ENCODE measurements around the gene GYG1. TPM values are rescaled to one million over a fixed set of nuclear protein-coding genes. Genes with fewer than 3 reads are reported as not detected.

GYG1 gene
- total and polyA plus RNA-seq, 2 donors (not counting 1 experiment from before 2014, with no cell fraction given), result 10.8 to 20.4 TPM

GRCh38 chr3:149031096-149031495 lies 39.8 kb downstream of the GYG1 start:
- Histone ChIP-seq H2AFZ (ENCODE audit: insufficient read depth, low read depth, low read length, poor library complexity, severe bottlenecking) (no peak overlapping the region), H3K79me2 (ENCODE audit: control insufficient read depth, insufficient read depth, low read length) (no peaks in the 10 kb centered on the region), H3K4me1 (ENCODE audit: control insufficient read depth in 2 of 2, insufficient read depth in 2 of 2, low read length in 2 of 2) (no peaks in the 10 kb centered on the region), H3K4me3 (ENCODE audit: control extremely low read depth in 1 of 5, extremely low read depth in 1 of 5, insufficient read depth in 1 of 5, low read depth in 2 of 5, low read length in 4 of 5) (no peak overlapping the region), H3K27me3 (replicated peaks in 1 of 4; ENCODE audit: control extremely low read depth in 1 of 4, control insufficient read depth in 3 of 4, insufficient read depth in 4 of 4, low read length in 3 of 4) (no peaks in the 10 kb centered on the region), H3K4me2 (replicated peaks; ENCODE audit: low read depth, low read length, poor library complexity, severe bottlenecking) (no peak overlapping the region), H3K36me3 (replicated peaks in 1 of 2; ENCODE audit: control extremely low read depth in 1 of 2, control insufficient read depth in 1 of 2, extremely low read depth in 1 of 2, insufficient read depth in 2 of 2, low read length in 1 of 2) (peaks cover 4 to 40% of the 10 kb centered on the region in 2 experiments), H4K20me1 (ENCODE audit: control insufficient read depth, insufficient read depth, low read length, poor library complexity, severe bottlenecking) (no peaks in the 10 kb centered on the region), H3K9ac (ENCODE audit: low read length) (no peak overlapping the region), H3K9me3 (ENCODE audit: control extremely low read depth in 1 of 3, control insufficient read depth in 2 of 3, insufficient read depth in 1 of 3, low read length in 2 of 3) (no peaks in the 10 kb centered on the region), H3K27ac (ENCODE audit: low read length in 2 of 2) (no peak overlapping the region)
- Mint-ChIP-seq H3K9me3 (ENCODE audit: insufficient read depth) (no peaks in the 10 kb centered on the region), H3K27me3 (no peaks in the 10 kb centered on the region), H3K27ac (no peak overlapping the region), H3K4me1 (no peaks in the 10 kb centered on the region), H3K4me3 (no peak overlapping the region)
- ChIA-PET POLR2A (no interaction called here), CTCF (no interaction called here)
- WGBS (ENCODE audit: insufficient coverage), result no CpG with 5 or more reads among the region's 2 CpGs
- DNase-seq, result no peak
- intact Hi-C loops (cut with micrococcal nuclease), result no loop called here
- ATAC-seq (ENCODE audit: low read depth), result no peak
- TF ChIP-seq EZH2 (IDR thresholded peaks at IDR 0.05; ENCODE audit: borderline replicate concordance, insufficient read depth, low read depth, low read length, poor library complexity, severe bottlenecking) (no peak), CTCF (IDR thresholded peaks at IDR 0.05) (no peak)

- Histone ChIP-seq H3K9ac (ENCODE audit: low read length) (no peak overlapping the region), H4K20me1 (ENCODE audit: control insufficient read depth, insufficient read depth, low read length, poor library complexity, severe bottlenecking) (no peaks in the 10 kb centered on the region), H3K4me1 (ENCODE audit: control insufficient read depth in 2 of 2, insufficient read depth in 2 of 2, low read length in 2 of 2) (no peaks in the 10 kb centered on the region), H2AFZ (ENCODE audit: insufficient read depth, low read depth, low read length, poor library complexity, severe bottlenecking) (no peak overlapping the region), H3K79me2 (ENCODE audit: control insufficient read depth, insufficient read depth, low read length) (no peaks in the 10 kb centered on the region), H3K27me3 (replicated peaks in 1 of 4; ENCODE audit: control extremely low read depth in 1 of 4, control insufficient read depth in 3 of 4, insufficient read depth in 4 of 4, low read length in 3 of 4) (no peaks in the 10 kb centered on the region), H3K9me3 (ENCODE audit: control extremely low read depth in 1 of 3, control insufficient read depth in 2 of 3, insufficient read depth in 1 of 3, low read length in 2 of 3) (no peaks in the 10 kb centered on the region), H3K36me3 (replicated peaks in 1 of 2; ENCODE audit: control extremely low read depth in 1 of 2, control insufficient read depth in 1 of 2, extremely low read depth in 1 of 2, insufficient read depth in 2 of 2, low read length in 1 of 2) (peaks cover 0 to 30% of the 10 kb centered on the region in 2 experiments), H3K4me3 (ENCODE audit: control extremely low read depth in 1 of 5, extremely low read depth in 1 of 5, insufficient read depth in 1 of 5, low read depth in 2 of 5, low read length in 4 of 5) (no peak overlapping the region), H3K4me2 (replicated peaks; ENCODE audit: low read depth, low read length, poor library complexity, severe bottlenecking) (no peak overlapping the region), H3K27ac (ENCODE audit: low read length in 2 of 2) (no peak overlapping the region)
- TF ChIP-seq EZH2 (IDR thresholded peaks at IDR 0.05; ENCODE audit: borderline replicate concordance, insufficient read depth, low read depth, low read length, poor library complexity, severe bottlenecking) (no peak), CTCF (IDR thresholded peaks at IDR 0.05) (no peak)
- no peaks in the 10 kb centered on the region for H3K27me3 Mint-ChIP-seq
- no peaks in the 10 kb centered on the region for H3K4me1 Mint-ChIP-seq
- intact Hi-C loops (cut with micrococcal nuclease), result no loop called here
- no peak overlapping the region for H3K27ac Mint-ChIP-seq
- no CpG with 5 or more reads among the region's 4 CpGs for WGBS (ENCODE audit: insufficient coverage)
- H3K9me3 Mint-ChIP-seq (ENCODE audit: insufficient read depth), result no peaks in the 10 kb centered on the region
- ChIA-PET CTCF (no interaction called here), POLR2A (no interaction called here)
- DNase-seq, result no peak
- ATAC-seq (ENCODE audit: low read depth), result no peak
- no peak overlapping the region for H3K4me3 Mint-ChIP-seq
These were observed 46.3 kb downstream of the GYG1 start for GRCh38 chr3:149037684-149038083.
